GM21515 (cell line): ENCODE results near the gene CANT1.

Experiments
- ATAC-seq: cut with Tn5 transposase; IDR thresholded peaks from one replicate; pipeline ENCODE4 v1.9.1; 2021; ENCODE audit not compliant: unreplicated experiment

Gene CANT1

DNA sequence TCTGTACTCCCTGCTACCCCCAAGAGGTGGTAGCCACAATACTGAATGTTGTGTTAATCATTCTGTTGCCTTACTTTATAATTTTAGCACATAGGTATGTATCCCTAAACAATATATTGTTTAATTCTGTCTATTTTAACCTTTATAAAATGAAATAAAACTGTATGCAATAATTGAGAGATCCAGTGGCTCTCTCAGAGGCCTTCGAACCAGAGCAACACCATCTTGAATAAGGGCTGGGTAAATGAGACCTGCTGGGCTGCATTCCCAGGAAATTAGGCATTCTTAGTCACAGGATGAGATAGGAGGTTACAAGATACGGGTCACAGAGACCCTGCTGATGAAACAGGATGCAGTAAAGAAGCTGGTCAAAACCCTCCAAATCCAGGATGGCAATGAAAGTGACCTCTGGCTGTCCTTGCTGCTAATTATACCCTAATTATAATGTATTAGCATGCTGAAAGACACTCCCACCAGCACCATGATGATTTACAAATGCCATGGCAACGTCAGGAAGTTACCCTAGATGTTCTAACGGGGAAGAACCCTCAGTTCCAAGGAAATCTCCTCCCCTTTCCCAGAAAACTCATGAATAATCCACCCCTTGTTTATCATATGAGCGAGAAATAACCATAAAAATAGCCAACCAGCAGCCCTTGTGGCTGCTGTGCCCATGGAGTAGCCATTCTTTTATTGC is 2.0 kb upstream of the CANT1 start:
- ATAC-seq, result no peak

DNA sequence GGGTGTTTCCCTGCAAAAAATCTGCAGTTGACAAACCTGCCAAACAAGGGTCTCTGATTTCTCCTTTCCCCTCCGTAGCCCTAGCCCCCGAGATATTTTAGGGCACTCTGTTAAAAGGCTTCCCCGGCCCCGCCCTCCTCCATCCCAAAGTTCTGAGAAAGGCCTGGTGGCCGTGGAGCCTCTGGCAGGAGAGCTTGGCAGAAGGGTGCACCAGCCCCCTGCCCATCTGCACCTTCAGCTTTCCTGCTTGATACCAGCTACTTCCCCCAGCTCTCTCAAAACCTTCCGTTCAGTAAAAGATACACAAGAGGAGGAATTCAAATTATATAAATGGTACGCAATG is 711 bp upstream of the CANT1 start:
- no peak for ATAC-seq

DNA sequence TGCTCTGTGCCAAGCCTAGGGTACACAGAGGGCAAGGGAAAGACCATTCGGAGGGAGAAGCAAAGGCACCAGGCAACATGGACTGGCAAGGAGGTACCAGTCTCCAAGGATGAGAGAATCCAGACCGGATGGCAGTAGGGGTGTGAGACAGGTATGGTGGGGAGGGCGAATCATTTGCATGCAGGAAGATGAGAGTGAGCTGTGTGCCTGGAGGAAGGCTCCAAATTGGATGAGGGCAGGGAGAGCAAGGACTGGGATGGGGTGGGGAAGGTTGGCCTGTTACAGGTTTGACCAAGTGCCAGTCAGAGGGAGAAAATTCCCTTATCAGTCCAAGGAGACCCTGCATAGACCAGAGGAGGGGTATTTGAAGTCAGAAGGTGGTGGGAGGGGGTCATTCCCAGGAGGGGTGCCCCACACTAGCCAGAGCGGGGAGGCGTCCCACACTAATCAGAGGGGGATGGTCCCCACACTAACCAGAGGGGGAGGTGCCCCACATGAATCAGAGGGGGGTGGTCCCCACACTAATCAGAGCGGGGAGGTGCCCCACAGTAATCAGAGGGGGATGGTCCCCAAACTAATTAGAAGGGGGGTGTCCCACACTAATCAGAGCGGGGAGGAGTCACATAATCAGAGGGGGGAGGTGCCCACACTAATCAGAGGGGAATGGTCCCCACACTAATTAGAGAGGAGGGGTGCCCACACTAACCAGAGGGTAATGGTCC is 737 bp downstream of the CANT1 start:
- ATAC-seq, result no peak

DNA sequence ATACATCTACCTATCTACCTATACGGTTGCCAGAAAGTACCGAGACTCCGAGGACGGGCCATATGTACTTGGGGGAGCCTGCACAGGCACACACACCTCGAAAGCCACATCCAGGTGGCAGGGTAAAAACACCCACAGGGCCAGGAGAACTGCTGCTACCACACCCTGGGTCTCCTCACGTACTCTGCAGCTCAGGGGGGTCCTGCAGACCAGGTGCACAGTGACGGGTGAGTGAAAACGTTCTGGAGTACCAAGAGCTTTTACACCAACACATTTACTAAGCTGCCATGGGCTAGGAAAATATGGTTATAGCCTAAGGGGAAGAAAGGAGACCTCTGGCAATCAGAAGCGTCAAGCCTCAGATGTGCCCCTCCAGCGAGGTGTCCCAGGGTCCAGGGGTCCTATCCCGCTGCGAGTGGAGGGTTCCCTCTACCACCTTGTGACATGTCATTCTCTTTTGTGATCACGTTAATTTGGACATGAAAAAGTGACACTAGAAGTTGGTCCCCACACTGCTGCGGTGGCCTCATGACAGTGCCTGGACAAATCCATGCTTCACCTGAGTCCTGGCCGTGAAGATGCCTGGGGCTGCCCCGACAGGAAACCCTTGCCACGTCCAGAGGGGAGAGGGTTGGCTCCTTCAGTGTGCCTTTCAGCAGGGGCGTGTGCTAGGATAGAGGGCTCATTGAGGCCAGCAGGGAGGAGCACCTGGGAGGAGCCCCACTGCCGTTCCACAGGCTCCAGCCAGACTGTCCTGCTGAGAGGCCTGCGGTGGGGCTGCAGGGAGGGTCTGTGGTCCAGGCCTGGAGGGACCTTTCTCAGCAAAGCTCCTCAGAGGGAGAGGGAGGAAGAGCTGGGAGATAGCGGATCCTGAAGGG is 1.8 kb downstream of the CANT1 start:
- no peak for ATAC-seq

DNA sequence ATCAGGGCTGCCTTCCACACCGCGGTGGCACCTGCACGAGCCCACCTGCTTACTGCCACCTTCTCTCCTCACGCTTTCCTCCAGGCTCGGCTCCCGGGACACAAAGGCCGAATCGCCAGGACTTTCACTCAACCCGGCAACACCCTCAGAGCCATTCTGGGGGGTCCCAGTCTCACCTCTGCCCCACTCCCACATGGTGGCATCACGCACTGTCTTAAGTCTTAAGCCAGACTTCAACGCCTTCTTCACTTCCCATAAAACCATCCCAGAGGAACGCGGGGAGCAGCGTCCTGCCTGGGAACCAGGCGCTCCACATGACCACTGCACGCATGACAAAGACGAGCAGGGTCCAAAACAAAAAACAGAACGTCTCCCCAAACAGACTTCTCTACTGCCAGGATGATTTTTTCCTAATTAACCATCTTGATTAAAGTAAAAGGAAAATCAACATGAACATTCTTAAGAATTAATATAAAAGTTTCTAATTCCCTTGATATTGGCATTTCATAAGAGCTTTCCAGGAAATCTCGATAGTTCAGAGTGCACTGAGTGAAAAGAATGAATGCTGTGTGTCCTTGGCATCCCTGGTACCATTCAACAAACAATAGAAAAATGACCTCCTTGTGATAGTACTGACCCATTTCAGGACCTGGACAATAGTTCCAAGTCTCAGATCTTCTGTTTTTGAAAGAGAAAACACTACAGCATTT is 2.6 kb downstream of the CANT1 start:
- no peak for ATAC-seq

DNA sequence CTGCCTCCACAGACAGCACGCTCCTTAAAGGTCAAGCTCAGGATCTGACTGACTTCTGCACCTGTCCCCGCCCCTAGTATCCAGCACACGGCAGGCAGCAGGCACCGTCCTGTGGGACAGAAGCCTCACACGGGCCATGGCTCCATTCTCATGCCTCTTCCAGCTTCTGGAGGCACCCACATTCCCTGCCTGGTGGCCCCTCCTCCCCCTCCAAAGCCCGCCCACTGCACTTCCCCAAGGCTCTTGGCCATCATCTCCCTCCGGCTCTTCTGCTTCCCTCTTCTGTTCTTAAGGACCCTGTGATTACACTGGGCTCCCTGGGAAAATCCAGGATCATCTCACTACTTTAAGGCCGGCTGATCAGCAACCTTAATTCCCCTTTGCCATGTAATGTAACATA is 3.5 kb downstream of the CANT1 start:
- no peak for ATAC-seq

DNA sequence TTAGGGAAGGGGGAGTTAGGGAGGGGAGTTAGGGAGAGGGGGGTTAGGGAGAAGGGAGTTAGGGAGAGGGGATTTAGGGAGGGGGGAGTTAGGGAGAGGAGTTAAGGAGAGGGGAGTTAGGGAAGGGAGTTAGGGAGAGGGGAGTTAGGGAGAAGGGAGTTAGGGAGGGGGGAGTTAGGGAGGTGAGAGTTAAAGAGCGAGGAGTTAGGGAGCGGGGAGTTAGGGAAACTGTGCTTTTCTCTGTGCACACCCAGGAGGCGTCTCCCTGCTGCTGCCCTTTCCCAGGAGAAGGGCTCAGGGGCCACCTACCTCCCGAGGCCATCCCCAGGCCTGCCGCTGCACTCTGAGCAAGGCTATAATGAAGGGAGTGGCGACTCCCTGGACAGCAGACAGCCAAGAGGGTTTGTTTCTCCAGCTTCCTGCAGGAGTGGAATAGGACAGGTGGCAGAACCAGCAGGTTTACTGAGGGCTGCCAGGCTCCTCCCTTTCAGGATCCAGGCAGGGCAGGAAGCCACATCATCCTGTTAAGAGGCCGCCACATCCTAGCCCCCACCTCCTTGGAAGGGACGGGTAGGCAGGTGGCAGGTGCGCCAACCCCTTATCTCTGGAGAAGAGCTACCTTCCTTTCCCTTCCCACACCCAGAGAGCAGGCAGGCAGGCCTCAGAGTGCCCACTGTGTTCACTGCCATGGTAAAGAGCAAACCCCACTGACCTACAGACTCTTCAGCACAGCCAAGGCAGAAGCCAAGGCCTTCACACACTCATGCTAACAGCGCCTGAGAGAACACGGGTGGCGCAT is 4.3 kb downstream of the CANT1 start:
- ATAC-seq, result no peak

DNA sequence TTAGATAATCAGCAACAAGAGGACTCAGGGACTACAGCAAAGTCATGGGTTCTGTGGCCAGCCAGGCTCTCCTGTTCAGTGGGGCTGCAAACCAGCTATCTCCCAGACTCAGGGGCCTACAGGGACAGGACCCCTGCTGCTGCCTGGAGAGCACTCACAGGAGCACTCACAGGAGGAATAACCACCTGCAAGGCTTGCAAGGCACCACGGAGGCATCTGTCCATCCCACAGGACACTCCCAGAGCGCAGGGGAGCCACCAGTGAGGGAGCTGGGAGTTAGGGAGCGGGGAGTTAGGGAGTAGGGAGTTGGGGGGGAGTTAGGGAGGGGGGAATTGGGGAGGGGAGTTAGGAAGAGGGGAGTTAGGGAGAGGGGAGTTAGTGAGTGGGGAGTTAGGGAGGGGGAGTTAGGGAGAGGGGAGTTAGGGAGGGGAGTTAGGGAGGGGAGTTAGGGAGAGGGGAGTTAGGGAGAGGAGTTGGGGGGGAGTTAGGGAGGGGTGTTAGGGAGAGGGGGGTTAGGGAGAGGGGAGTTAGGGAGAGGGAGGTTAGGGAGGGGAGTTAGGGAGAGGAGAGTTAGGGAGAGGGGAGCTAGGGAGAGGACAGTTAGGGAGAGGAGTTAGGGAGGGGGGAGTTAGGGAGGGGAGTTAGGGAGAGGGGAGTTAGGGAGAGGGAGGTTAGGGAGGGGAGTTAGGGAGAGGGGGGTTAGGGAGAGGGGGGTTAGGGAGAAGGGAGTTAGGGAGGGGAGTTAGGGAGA is 5.7 kb downstream of the CANT1 start:
- no peak for ATAC-seq

DNA sequence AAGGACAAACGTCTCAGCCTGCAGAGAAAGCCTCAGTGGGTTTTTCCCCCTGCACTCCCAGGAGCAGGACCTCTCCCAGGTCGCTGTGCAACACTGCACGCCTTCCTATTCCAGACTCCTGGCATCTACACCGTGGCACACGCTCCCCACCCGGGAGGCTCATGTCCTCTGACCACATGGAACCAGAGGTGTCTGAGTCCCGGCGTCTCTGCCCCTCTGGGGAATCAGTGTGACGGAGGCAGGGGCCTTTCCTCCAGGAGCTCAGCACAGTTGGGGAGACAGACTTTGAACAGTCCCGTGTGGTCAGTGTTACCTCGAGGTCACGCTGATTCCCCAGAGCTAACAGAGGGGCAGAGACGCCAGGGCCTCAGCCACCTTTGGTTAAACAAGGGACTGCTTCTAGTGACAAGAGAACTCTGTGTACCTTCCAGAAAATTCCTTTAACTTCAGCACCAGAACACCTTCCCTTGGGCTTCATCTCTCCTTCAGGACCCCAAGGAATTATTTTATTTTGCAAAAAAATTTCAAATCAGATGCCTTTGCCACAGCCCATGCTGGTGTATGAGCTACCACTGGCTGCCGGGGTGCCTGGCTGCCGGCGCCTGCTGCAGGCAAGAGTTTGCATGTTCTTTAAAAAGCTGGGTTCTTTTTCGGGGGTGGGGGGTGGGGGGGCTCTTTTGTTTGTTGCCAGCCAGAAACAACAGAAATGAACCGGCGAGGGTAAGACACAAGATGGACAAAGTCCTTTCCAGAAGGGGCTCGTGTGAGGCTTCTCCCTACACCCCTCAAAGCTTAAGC is 6.6 kb downstream of the CANT1 start:
- no peak for ATAC-seq

DNA sequence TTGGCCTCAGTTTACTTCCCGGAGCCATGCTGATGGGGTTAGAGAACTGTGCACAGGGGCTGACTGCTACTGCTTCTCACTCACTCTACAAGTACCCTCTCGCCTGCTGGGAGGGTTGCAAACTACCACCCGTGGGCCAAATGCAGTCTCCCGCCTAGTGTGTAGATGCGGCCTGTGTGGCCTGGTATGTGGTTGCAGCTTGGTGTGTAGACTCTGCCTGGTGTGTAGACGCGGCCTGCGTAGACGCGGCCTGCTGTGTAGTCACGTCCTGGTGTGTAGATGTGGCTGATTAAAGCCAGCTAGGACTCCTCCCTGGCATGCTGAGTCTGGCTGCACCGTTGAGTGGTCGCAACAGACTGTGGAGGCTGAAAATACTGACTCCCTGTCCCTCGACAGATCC is 7.3 kb downstream of the CANT1 start:
- ATAC-seq, result no peak

DNA sequence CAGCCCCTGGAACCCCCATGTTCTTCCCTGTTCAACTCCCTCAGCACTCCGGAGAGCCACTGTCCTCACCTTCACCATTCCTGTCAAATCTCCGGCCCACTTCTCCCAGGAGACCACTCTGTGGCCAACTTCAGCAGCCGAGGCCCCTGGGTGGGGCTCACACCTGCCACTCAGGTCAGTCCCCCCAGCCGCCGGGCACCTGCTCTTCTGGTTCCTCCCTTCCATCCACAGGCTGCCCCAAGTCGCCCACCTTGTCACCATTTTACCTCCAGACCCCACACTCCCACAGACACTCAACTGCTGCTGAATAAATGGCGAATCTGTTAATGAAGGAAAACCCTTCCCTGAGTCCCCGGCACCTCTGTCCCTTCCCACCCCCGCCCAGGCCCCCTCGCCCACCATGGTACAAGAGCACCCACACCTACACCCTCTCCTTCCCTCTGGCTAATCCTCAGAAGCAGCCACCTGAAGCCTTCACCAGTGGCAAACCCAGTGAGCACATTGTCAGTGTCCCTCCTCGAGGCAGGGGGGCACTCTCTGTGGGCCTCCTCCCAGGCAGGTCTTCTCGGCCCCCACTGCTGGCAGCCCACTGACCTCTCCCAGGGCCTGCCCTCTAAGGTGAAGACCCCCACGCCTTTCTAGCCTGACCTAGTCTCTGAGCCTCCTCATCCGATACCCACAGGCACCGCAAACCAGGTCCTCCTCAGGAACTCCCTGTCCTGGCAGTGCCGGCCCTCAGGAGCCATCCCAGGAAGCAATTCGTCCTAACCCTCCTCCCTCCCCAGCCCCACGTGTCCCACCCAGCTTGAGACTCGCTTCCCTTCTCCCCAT is 8.2 kb downstream of the CANT1 start:
- no peak for ATAC-seq

DNA sequence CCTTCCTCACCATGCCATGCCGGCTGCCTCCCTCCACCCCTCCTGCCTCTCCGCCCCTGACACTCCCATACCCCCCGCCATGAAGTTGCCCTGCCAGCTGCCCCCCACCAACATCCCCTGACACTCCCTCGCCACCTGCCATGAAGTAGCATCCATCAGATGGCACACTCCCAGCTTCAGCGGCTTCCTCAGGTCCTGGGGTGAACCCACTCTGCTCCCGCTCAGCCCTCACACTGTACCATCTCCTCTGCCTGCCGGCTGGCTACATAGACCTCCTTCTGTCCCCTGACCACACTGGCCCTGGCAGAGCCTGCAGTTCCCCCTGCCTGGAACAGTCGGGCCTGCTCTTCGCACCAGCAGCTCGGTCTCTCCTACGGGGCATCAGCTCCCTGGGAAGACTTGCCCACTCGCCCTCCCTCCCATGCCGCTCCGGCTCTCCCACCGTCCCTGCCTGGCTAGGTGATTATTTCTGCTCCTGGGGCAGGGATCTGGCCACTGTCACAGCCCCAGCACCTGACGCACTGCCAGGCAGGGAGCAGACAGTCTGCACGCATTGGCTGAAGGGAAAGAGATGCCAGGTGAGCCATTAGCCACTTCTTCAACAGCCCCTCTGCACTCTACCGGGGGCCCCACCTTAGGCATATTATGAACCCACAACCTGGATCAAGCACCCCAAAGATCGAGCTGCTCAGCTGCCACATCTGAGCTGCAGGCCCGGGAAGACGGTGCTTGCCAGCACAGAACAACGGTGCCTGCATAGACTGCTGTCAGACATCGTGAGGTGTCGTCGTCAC is 9.0 kb downstream of the CANT1 start:
- ATAC-seq, result no peak

DNA sequence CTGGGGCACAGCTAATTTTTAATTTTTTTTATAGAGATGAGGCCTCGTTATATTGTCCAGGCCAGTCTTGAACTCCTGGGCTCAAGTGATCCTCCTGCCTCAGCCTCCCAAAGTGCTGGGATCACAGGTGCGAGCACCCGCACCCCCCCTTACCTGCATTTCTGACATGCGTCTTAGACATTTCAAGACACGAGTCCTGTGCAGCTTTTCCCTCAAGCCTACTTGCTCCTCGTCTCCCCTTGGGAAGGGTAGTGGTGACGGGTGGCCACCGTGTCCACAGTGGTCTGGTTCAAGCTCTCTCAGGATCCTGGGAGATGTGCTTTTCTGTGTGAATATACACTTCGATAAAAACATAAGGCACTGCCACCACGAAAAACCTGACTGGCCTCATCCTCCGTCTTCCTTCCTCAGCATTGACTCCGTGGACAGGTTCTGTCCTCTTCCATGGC is 9.6 kb downstream of the CANT1 start:
- ATAC-seq, result no peak

DNA sequence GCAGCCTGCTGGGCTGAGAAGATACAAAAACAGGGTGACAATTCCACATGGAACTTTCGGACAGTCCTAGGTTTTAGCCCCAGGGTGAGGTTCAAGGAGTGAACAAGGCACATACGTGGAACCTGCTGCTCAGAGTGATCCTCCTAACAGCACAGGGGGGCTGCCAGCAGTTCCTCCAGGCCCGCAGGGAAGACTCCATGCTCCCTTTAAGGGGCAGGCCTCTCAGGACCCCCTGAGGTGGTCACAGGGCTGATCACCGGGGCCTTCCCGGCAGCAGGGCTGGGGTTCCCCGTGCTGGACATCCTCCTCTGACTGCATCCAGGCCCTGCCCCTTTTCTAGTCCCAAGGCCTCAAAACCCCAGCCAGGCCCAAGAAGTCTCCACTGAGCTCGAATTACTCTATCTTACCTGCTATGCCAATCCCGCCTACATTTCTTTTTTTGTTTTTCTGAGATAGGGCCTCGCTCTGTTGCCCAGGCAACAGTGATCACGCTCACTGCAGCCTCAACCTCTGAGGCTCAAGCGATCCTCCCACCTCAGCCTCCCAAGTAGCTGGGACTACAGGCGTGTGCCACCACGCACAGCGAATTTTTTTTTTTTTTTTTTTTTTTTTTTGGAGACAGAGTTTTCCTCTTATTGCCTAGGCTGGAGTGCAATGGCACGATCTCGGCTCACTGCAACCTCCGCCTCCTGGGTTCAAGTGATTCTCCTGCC is 10.4 kb downstream of the CANT1 start:
- no peak for ATAC-seq

DNA sequence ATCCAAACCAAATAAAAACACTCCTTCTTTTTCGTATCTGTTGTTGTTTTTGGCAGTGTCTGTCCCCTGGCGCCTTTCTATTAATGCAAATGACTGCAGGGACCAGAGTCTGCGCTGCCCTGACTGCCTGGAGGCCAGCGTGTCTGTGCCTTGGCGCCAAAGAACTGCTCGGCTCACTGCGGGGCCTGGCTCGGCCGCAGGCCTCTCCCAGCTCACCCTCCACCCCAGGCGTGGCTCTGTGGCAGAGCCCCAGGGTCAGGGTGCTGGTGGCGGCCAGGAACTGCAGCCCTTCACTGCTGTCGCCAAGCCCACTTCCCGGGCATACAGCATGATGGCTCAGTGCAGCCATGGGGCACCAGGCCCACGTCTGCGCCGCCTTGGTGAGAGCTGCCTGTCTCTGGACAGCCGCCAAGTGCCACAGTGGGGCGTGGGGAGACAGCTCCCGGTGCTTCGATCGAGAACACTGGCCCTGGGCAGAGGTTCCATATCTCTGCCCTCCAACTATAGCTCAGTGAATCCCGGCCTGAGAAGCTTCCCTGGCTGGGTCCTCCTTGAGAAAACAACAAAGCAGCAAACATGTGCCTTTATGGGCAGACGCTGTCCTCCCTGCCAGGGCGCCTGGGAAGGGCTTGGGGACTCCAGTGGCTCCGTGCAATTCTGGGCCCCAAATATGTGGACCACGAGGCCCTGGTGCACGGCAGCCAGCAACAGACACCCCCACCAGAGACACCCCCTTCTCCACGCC is 11.1 kb downstream of the CANT1 start:
- ATAC-seq, result no peak

DNA sequence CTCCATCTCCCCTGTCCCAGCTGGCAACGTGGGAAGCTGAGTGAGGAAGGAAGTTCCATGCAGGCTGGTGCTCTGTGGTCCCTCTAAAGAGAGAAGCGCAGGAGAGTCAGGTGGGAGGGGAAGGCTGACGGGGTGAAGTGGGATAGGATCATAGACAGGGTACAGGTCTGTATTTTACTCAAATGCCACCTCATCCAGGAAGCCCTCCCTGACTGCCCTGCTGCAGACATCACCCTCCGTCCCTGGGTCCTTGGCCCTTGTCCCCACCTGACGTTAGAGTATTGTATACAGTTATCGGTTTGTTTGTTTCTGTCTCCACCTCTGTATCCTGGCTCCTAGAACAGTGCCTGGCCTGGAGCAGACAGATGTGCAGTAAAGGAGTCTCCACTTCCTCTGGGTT is 11.7 kb downstream of the CANT1 start:
- no peak for ATAC-seq
